Activated T-cell treated with anti-CD3 and anti-CD28 coated beads, Interleukin-2, amount 50 U/mL, for 1 hour (primary cell): ENCODE results near the gene CDK6.

Experiments used
- DNase-seq: peaks from one replicate; pipeline ENCODE4 v3.0.0-alpha.2; 2020

Gene CDK6

GRCh38 chr7:92669616-92670165, 166.7 kb downstream of the CDK6 start:
- DNase-seq: no peak

GRCh38 chr7:92668564-92668963, 167.8 kb downstream of the CDK6 start:
- DNase-seq: no peak

GRCh38 chr7:92667816-92668535, 168.4 kb downstream of the CDK6 start:
- DNase-seq: no peak

DNA sequence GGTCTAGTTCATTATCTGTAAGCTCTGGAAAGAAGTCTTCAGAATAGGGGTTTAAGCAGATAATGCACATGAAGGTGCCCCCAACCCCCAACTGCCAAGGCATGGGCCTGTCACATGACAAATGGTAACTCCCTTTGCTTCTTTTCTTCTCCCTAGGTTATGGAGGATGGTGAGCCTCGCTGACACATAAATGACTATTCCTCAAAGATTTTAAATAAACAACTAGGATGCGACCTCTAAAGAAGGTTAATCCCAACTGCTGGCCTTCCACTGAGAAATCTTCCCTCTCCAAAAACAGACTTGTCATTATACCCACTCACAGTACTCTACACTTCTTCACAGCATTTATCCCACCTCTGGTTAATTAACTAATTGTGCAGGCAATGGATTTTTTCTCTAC, 170.4 kb downstream of the CDK6 start:
- no peak for DNase-seq

DNA sequence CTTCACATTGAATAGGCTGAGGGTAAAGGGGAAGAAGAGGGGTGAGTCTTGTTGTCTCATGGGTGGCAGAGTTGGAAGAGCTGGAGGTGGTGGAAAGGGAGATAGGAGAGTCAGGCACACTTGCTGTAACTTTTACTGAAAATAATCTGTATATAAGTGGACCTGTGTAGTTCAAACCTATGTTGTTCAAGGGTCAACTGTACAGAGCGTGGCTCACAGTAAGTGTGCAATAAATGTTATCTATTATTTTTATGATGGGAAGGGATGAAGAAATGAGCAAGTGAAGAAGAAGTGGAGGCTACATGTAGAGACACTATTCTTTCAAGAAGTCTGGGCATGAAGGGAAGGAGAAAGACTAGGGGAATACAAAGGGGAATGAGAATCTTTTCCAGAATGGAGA, 174.7 kb downstream of the CDK6 start:
- no peak for DNase-seq

DNA sequence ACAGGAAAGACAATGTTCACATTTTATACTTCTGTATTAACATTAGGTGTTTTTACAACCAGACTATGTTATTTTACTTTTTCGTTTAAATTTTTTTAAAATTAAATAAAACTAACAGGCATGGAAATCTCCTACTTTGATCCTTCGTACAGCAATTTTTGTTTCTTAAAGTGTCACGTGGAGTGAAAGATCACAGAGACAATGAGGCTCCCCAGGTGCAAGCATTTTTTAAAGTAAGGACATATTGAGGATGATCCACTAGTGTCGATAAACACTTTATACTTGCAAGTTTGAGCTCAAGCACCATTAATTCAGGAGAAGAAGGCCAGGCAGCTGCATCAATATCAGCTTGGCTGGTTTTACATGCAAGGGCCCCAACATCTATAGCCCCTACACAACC, 177.7 kb downstream of the CDK6 start:
- no peak for DNase-seq

- DNase-seq: no peak
Measured at GRCh38 chr7:92657391-92657790, 179.0 kb downstream of the CDK6 start.

DNA sequence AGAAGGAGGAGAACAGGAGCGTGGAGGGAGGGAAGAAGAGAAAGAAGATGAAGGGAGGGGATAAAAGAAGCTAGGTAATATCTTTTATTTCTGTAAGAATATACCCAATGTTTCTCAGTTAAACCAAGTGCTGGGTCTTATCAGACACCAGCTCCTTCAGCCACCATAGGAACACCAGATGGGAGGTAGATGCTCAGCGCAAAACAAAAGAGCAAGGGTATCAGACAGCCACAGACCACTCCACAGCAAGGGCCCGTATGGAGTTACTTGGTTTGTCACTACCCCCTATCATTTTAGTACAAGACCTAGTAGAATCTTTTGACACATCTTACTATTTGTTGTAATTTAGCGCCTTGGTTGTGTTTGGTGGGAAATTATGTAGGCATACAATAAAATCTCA, 180.3 kb downstream of the CDK6 start:
- no peak for DNase-seq

DNA sequence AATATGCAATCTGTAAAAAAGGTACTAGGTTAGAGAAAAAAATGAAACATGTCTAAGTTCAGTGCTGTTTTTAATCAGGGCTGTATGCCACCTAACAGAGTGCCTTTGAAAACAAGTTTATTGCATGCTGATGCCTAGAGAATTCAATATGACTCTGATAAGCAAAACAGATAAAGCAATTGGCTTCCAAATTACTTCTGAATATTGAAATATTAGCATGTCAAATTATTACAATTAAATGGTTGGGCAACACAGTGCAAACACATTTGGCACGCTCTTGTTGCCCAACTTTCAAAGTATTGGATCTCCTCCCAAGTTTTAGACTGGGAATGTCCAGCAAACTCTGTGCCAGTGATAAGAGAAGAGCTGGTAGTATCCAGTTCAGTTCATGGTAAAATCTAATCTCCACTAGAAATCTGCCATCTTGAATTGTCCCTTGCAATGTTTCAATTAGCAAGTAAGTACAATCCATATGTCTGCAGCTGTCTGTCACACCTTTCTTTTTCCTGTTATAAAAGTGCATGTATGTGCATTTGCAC, 181.0 kb downstream of the CDK6 start:
- no peak for DNase-seq

DNA sequence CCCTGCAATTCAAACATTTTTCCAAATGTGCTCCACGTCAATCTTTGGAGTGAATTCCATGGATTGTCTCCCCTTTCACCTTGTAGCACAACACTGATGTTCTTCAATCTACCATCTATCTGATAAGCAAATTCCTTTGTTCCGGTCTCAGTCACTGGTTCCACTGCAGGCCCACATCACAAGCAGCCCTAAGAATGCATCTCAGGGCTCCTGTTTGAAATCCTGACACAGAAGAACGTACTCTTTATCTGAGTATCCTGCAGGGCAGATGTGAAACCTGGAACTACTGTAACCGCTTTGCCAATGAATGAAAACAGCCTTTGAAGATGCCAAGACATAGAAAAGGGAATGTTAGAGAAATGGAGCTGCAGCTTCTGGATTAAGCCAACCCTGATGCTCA, 183.2 kb downstream of the CDK6 start:
- DNase-seq: no peak

GRCh38 chr7:92652536-92652935, 183.8 kb downstream of the CDK6 start:
- no peak for DNase-seq

GRCh38 chr7:92650391-92650790, 186.0 kb downstream of the CDK6 start:
- DNase-seq: no peak

DNA sequence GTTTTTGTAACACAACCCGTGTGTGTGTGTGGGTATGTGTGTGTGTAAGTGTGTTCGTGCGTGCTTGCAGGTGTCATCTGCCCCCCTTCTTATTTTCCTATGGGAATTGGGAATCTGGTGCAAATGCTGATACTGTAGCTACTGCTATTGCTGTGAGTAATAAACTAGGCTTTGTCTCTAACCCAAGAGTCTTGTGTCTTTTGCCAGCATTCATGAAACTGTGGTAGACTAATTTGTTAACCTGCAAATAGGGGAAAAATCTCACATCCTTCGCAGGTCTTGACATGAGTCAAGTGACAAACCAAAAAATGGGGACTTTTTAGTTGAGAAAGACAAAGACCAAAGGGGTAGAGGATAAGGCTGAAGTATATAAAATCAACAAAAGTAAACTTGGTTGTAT, 188.3 kb downstream of the CDK6 start:
- no peak for DNase-seq

GRCh38 chr7:92647652-92648051, 188.7 kb downstream of the CDK6 start:
- no peak for DNase-seq

GRCh38 chr7:92647011-92647625, 189.3 kb downstream of the CDK6 start:
- no peak for DNase-seq

GRCh38 chr7:92645114-92646061, 191.0 kb downstream of the CDK6 start:
- no peak for DNase-seq

GRCh38 chr7:92644406-92645113, 191.8 kb downstream of the CDK6 start:
- DNase-seq: no peak

- DNase-seq: no peak
Measured at GRCh38 chr7:92643821-92644220, 192.6 kb downstream of the CDK6 start.

DNA sequence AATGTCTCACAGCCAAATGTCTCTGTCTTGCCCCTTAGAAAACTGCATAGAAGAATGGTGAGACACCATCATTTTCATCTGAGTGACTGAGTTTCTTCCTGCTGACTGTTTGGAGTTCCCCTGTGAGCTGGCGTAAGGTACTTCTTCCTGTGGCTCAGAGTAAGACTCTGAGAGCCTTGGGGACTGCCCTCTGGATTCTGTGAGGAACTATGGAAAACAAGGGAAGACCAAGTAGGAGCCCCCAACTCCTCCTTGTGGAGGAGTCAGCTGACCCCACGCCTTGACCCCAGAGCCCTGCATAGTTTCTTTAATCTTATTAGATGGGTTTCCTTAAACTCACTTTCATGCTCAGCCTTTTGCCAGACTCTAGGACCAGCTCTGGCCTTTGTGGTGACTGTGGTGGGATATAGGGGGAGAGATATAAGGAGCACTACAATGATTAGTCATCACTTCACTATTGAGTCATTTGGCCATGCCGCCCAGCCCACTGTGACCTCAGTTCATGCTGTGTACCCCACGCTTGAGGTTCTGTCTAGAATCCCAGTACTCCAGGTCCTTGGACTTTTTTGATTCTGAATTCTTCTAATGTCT, 194.4 kb downstream of the CDK6 start:
- peak; percentile 28 for DNase-seq

GRCh38 chr7:92639966-92640365, 196.4 kb downstream of the CDK6 start:
- DNase-seq: no peak

GRCh38 chr7:92639213-92639896, 197.0 kb downstream of the CDK6 start:
- no peak for DNase-seq
